Right lobe of liver (tissue), 6 donors: ENCODE data around the gene SART3. TPM values are rescaled to one million over a fixed set of nuclear protein-coding genes. Genes with fewer than 3 reads are reported as not detected.

ENCODE experiments used
- ATAC-seq, 4 donors: fragments of 200-7000 bp; cut with Tn5 transposase; one replicate each; pipeline ENCODE4 v1.9.1; 2020; ENCODE audit warnings: mild to moderate bottlenecking in 4 of 4, moderate library complexity in 4 of 4
- DNase-seq, 3 donors: peaks; one replicate each; pipeline ENCODE4 v3.0.0-alpha.2; 2020
- H3K27ac ChIP-seq, 3 donors: fragments of 200-600 bp; one replicate each; pipeline ENCODE4 v1.8.0; 2022
- H3K27me3 ChIP-seq, 2 donors: fragments of 200-600 bp; one replicate each; pipeline ENCODE4 v1.8.0; 2022
- H3K36me3 ChIP-seq, 4 donors: fragments of 200-600 bp; sonication (generic) in 1 of 4; one replicate each; pipeline versions ENCODE4 v1.5.1 to v1.8.0; 2017 to 2022; ENCODE audit warnings: control low read depth in 1 of 4
- H3K4me1 ChIP-seq, 4 donors: fragments of 200-600 bp; sonication (generic) in 1 of 4; one replicate each; pipeline versions ENCODE4 v1.5.1 to v1.8.0; 2017 to 2022; ENCODE audit warnings: control low read depth in 1 of 4
- H3K4me3 ChIP-seq, 3 donors: fragments of 200-600 bp; one replicate each; pipeline ENCODE4 v1.8.0; 2022
- H3K9me3 ChIP-seq, 4 donors: fragments of 200-600 bp; sonication (generic) in 1 of 4; one replicate each; pipeline versions ENCODE4 v1.5.1 to v1.8.0; 2017 to 2022; ENCODE audit warnings: control low read depth in 1 of 4
- POLR2A ChIP-seq: fragments of 450-650 bp; IDR thresholded peaks from one replicate; pipeline ENCODE4 v1.6.1; 2017; ENCODE audit warnings: antibody characterized with exemption, mild to moderate bottlenecking
- WGBS: methylation state at CpG from one replicate; pipeline ENCODE4 v1.1.6; 2018; ENCODE audit warnings: low coverage, low lambda C conversion rate; ENCODE audit not compliant: insufficient coverage; ENCODE audit errors: missing lambda C conversion rate; 5-methylcytosine and 5-hydroxymethylcytosine counted together
- intact Hi-C, 2 donors: fragments of 100-400 bp; cut with DNase I; formaldehyde crosslinking; loops; one replicate each; pipeline versions ENCODE4 v1.11.2 to v1.14.1; 2022
- total RNA-seq, 6 experiments: library from RNA; depleted of rRNA in 2 of 6; stranded (reverse); fragments of >200 nt in 2 of 6; fragmentation: NEBNext Ultra II Directional in 3 of 6; extraction: Animal tissue kit (Norgen Biotek cat#: 25700) in 3 of 6; gene quantifications; one replicate each; pipeline versions ENCODE4 v1.1.0 to v1.2.4, GENCODE V29; 2016 to 2023
- TF ChIP-seq, protein P1 (sequence below), 4 donors: fragments of 200-600 bp in 3 of 4; fragments of 450-650 bp in 1 of 4; IDR thresholded peaks; one replicate each; pipeline versions ENCODE4 v1.5.1 to v1.8.0; 2016 to 2022; ENCODE audit warnings: antibody characterized with exemption in 4 of 4, mild to moderate bottlenecking in 2 of 4
- donor health status: DM: no; HTN: yes; CAD: no.
- donor health status: DM: no; HTN: no; CAD: no.
- donor health status: DM: no; HTN: no; CAD: no.
- donor health status: DM: no; HTN: yes; CAD: no.
- donor health status: DM: no; HTN: yes; CAD: no.

Gene SART3
- total RNA-seq, 6 experiments from 2014 or later = 13.2 to 28.4 (median 20.6) TPM

DNA sequence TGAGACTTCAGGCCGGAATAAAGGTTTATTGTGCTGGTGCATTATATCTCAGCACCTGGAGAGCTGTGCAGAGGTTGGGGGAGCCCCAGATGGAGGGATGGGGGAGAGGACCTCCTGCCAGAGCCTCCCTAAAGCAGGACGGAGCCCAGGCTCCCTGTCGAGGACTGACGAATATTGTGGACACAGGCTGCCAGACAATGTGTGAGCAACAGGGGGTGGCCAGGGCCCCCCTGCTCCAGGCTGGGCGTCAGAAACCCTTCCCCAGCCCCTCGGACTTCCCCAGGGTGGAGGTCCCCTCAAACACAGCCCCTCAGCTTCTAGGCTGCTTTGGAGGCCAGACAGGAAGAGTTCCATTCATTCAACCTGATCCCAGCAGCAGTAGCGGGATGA is 28.9 kb upstream of the SART3 start:
- ATAC-seq = no peak
- WGBS = 67% methylated on average over 1 of the region's 7 CpGs

DNA sequence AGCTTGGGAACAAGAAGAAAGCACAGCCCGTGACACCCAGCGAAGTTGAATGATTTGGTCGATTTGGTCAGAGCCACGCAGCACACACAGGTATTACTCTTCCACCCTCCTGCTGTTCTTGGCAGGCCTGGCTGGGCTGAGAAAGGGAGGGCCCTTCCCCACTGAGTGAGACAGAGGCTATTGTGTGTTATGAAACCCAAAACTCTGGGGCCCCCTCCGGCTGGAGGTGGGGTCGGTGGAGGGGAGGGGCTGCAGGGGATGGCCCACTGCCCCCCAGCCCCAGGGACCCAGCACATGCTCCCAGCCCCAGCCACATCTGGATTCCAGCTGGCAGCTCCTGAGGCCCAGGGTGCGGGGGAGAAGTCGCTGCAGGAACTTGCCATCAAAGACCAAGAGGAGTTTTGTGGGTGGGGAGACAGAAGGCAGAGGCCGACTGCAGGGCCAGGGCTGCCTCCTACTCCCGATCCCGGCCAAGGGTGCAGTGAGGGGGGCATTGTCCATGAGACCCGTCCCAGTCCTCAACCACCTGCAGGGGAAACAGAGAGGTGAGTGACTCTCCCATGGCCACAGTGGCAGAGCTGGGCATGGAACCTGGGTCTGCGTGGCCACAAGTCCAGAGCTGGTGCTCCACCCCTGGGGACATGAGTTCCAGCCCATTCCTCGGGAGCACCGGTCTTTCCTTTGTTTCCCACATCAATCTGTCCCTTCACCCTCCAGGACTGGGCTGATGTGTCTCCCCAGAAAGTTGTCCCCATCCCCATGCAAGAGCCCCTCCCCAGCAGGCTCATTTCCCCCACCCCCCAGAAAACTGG is 28.3 kb upstream of the SART3 start:
- no peak for ATAC-seq
- H3K4me3 ChIP-seq = no peak overlapping the region
- H3K36me3 ChIP-seq = no peaks in the 10 kb centered on the region
- WGBS = 46% methylated on average over 5 of the region's 15 CpGs
- H3K27me3 ChIP-seq = no peaks in the 10 kb centered on the region
- no peak for TF ChIP-seq POLR2A
- TF ChIP-seq, protein P1, sequence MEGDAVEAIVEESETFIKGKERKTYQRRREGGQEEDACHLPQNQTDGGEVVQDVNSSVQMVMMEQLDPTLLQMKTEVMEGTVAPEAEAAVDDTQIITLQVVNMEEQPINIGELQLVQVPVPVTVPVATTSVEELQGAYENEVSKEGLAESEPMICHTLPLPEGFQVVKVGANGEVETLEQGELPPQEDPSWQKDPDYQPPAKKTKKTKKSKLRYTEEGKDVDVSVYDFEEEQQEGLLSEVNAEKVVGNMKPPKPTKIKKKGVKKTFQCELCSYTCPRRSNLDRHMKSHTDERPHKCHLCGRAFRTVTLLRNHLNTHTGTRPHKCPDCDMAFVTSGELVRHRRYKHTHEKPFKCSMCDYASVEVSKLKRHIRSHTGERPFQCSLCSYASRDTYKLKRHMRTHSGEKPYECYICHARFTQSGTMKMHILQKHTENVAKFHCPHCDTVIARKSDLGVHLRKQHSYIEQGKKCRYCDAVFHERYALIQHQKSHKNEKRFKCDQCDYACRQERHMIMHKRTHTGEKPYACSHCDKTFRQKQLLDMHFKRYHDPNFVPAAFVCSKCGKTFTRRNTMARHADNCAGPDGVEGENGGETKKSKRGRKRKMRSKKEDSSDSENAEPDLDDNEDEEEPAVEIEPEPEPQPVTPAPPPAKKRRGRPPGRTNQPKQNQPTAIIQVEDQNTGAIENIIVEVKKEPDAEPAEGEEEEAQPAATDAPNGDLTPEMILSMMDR (IDR thresholded peaks at IDR 0.05) = no peak
- intact Hi-C loops = no loop called here
- no peak overlapping the region for H3K27ac ChIP-seq
- no peaks in the 10 kb centered on the region for H3K9me3 ChIP-seq
- no peak for DNase-seq
- no peaks in the 10 kb centered on the region for H3K4me1 ChIP-seq

More for the DNA sequence above, 28.9 kb upstream of the SART3 start:
- TF ChIP-seq POLR2A = no peak
- TF ChIP-seq, protein P1 (IDR thresholded peaks at IDR 0.05) = no peak
- Histone ChIP-seq H3K27me3 (no peaks in the 10 kb centered on the region), H3K9me3 (no peaks in the 10 kb centered on the region), H3K36me3 (no peaks in the 10 kb centered on the region), H3K4me1 (no peaks in the 10 kb centered on the region), H3K27ac (no peak overlapping the region), H3K4me3 (no peak overlapping the region)
- intact Hi-C loops = no loop called here
- no peak for DNase-seq

DNA sequence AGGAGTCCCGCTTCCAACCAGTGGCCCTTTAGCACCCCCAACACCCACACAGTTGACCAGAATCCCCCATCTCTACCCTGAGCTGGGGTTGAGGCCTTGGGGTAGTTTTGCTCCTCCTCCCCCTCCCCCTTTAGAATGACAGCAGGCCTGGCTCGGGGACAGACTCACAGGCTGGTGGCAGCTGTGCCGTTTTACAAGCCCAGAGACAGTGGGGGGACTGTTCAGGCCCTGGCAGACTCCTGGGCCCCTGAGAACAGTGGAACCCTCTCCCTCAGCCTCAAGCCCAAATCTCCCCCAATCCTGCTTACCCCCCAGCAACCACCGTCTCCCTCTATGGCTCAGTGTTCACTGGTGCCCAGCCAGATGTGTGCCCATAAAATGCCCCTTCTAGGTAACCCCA is 26.9 kb upstream of the SART3 start:
- Histone ChIP-seq H3K4me1 (no peaks in the 10 kb centered on the region), H3K27ac (no peak overlapping the region), H3K27me3 (no peaks in the 10 kb centered on the region), H3K4me3 (no peak overlapping the region), H3K9me3 (no peaks in the 10 kb centered on the region), H3K36me3 (no peaks in the 10 kb centered on the region)
- no peak for ATAC-seq
- no peak for TF ChIP-seq POLR2A
- TF ChIP-seq, protein P1 (IDR thresholded peaks at IDR 0.05) = no peak
- no CpG with 5 or more reads among the region's 4 CpGs for WGBS
- intact Hi-C loops = no loop called here
- DNase-seq = no peak

DNA sequence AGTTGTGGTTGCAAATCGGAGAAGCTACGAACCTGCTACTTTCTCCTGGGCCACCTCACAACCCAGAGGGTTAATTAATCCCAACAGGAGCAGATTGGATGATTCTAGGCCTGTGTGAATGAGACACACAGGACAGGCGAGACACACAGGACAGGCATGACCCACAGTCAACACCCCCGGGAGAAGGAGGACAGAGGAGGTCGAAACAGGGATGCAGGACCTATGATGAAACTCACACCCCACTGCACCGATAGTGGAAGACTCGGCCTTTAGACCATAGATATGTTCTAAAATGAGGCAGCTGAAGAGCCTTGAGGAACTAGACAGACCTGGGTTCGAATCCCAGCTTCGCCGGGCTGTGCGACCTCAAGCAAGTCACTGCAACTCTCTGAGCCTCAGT is 25.3 kb upstream of the SART3 start:
- 86% methylated on average over 9 of the region's 11 CpGs for WGBS
- intact Hi-C loops = no loop called here
- ATAC-seq (no peak), DNase-seq (no peak)
- TF ChIP-seq, protein P1 (IDR thresholded peaks at IDR 0.05) = no peak
- no peak for TF ChIP-seq POLR2A
- no peaks in the 10 kb centered on the region for H3K27me3 ChIP-seq
- no peaks in the 10 kb centered on the region for H3K4me1 ChIP-seq
- no peak overlapping the region for H3K27ac ChIP-seq
- no peaks in the 10 kb centered on the region for H3K9me3 ChIP-seq
- H3K4me3 ChIP-seq = no peak overlapping the region
- no peaks in the 10 kb centered on the region for H3K36me3 ChIP-seq
